Hematopoietic multipotent progenitor cell treated with erythropoietin and hydrocortisone succinate and interleukin-3 and kit ligand, for 6 days (in vitro differentiated cells): ENCODE results near the gene ADH5.
"Not testable (repeated sequence)": the region's sequence is repeated elsewhere in the genome, so short reads cannot be mapped to it uniquely, and the experiment has no call there.

Source experiments
- DNase-seq: peaks from one replicate; pipeline ENCODE4 v3.0.0-alpha.2; 2015

ADH5 gene

DNA sequence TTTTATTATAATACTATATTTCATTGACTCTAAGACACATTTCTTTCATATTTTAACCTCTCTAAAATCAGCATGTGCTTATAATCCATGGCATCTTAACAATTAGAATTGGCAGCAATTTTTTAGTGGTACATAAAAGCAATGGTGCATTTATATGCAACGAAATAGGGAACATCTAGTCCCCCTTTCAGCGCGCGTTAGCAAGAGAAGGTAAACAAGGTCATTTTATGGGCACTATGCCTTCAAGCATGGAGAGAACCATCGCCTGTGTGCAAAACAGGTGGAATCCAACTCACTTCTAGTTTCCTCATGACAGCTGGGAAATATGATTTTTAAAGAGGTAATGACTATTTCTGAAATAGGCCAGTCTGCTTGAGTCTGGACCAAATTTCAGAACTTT is 6.4 kb downstream of the ADH5 start:
- DNase-seq = no peak

DNA sequence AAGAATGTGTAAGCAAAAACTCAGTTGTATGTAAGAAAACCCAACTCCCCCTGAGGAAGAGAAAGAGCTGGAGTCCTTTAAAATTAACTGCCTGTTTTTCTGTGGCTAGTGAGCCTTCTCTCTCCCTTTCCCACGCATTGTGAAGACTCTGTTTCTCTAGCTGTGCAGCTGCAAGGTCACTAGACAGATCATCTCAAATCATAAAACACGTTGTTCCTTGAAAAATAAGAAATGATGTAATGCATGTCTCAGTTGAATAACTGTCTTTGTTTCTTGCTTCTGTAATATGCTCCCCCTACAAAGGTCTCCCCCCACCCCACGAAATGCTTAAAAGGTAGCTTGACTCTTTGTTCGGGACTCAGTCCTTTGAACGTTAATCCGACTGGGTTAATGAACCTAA is 7.7 kb downstream of the ADH5 start:
- not testable (repeated sequence) for DNase-seq

DNA sequence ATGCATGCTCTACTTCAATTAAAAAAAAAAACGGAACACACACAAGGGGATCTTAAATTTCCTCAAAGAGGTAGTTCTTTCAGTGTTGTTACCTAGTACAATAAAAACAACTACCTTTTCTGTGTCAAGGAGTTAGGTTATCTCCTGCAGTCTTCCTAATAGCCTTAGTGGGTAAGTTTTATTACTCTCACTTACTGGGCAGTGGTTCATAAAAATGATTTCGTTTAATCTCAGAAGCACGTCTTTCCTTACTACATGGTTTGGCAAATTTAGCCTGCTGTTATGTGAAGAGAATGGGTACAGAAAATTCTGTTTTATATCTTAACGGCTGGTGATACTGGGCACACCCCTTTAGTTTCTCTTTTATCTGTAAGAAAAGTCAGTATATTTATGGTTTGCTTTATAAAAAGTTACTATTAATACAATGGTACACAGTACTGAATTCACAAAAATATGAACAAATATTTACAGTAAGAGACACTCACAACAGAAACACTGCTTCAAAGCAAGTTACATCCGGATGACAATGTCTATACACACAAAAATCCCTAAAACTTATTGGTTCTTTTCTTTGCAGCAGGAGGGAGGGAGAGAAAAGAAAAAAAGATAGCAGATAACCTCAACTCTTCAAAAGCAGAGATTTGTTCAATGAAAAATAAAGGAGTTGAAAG is 8.8 kb downstream of the ADH5 start:
- no peak for DNase-seq

DNA sequence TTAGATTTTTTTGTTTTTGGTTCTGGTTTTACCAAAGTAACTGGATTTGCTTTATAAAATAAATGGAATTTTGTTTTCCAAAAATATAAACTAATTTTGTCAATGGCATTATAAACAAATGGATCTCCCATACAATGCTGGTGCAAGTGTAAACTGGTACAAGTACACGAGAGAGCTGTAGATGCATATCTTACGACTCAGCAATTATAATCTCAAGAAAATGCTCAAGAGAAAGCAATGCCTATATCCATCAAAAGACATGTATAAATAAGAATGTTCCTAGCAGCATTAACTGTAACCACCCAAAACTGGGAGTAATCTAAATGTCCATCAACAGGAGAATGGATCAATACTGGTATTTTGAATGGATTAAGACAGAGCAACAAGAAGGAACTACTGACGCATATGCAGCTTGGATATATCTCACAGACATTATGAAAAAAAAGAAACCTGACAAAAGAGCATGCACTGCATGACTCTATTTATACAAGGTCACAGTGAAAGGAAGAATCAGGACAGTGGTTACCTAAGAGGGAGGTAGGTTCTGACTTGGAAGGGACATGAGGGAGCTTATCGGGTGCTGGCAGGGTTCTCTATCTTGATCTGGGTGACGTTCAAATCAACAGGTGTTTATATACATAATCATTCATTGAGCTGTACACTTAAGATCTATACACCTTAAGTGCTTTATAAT is 9.5 kb downstream of the ADH5 start:
- no peak for DNase-seq

DNA sequence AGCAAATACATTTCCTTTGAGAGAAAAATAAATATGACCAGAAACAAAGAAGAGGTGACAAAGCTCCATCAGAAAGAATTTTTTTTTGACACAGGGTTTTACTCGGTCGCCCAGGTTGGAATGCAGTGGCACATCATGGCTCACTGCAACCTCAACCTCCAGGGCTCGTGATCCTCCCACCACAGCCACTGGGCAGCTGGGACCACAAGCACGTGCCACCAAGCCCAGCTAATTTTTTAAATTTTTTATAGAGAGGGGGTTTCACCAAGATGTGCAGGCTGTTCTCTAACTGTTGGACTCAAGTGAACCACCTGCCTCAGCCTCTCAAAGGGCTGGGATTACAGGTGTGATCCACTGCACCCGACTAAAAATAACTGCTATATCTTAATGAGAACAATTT is 10.3 kb downstream of the ADH5 start:
- DNase-seq = no peak

DNA sequence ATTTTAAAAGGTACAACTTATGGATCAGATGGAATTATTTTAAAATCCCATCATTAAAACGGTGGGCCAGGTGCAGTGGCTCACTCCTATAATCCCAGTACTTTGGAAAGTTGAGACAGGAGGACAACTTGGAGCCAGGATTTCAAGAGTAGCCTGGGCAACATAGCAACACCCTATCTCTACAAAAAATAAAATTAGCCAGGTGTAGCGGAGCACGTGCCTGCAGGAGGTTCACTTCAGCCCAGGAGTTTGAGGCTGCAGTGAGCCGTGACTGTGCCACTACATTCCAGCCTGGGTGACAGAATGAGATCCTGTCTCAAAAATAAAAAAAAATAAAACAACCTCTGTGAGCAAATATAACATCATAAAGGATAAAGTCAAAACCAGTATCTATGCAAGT is 11.4 kb downstream of the ADH5 start:
- no peak for DNase-seq

DNA sequence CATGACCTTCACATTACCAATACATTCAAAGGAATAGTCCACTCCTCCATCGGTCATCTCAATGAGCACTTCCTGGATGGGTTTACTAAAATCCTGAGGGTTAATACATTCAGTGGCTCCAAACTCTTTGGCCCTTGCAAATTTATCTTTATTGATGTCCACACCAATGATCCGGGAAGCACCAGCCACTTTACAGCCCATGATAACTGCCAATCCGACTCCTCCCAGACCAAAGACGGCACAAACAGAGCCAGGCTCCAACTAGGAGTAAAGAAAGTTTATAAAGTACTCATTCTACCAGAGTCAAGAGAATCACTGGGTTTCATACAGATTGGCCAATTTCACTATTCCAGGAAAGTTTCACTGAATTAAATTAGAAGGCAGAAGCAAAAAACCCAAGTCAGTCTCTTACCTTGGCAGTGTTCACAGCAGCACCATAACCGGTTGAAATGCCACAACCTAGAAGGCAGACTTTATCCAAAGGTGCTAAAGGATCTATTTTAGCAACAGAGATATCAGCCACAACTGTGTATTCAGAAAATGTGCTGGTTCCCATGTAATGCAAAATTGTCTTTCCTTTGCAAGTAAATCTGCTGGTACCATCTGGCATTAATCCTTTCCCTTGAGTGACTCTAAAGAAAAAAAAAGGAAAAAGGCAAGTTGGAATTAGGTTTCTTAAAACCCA is 12.2 kb downstream of the ADH5 start:
- no peak for DNase-seq

DNA sequence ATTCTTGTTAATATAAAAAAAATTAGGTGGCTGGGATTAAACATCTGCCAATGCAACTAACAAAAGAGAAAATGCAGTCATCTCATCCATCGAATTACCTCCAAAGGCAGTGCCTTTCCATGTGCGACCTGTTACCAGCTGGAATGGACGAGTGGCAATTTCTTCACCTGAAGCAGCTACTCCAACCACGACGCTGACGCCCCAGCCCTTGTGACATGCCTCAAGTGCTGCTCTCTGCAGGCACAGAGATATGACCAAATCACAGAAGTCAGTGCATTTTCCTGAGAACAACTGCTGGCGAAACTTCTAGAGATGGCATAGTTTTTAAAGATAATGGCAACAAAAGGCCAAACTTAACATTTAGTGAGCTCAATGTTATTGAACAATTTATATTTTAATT is 13.8 kb downstream of the ADH5 start:
- no peak for DNase-seq

DNA sequence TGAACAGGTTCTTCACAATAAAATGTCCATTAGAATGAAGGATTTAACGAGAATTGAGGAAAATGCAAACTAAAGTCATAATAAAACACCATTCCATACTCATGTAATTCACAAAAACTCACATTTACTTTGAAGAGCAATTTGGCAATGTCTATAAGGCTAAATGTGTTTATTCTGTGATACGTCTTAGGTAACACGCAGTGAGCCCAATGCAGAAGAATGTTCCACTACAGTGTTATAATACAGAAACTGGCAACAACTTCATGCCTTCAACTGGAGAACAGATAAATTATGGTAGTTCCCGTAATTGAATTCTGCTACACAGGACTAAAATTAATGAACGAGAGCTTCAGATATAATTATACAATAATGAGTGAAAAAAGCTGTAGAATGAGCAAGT is 17.4 kb downstream of the ADH5 start:
- DNase-seq = no peak

DNA sequence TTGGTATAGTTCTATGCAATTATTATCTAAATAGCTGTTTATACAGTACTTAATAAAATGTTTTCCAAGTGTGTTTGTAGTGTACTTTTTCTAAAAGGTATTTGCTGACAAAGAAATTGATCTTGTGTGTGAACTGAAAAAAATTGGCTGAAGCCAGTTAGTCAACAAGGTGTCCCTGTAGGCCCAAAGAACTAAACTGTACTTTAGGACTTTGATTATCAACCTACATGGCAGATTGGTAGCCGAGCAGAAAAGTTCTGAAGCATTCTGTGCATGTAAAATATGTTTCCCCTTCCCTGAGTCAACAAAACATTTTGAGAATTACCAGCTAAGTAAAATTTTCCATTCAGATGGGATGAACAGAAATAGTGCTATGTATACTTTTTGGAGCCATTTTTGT is 21.0 kb downstream of the ADH5 start:
- no peak for DNase-seq

DNA sequence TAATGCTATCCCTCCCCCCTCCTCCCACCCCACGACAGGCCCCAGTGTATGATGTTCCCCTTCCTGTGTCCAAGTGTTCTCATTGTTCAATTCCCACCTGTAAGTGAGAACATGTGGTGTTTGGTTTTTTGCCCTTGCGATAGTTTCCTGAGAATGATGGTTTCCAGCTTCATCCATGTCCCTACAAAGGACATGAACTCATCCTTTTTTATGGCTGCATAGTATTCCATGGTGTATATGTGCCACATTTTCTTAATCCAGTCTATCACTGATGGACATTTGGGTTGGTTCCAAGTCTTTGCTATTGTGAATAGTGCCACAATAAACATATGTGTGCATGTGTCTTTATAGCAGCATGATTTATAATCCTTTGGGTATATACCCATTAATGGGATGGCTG is 23.1 kb downstream of the ADH5 start:
- not testable (repeated sequence) for DNase-seq

DNA sequence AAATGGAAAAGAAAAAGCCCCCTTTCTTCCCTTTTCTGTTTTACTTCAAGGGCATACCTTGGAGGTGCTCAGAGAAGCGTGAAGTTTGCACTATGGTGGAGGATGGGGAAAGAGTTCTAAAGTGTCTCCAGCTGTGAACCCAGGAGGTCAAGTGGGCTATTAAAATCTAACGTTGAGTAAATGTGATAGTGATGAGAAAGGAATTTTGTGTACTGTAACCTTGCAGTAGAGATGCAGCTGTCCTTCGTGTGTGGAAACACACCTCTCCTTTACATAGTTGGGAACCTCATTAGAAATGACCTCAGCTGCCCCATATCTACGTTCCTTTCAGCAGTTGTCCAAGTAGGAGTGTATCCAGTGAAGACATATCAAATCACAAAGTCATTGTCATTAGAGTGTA is 26.5 kb downstream of the ADH5 start:
- no peak for DNase-seq

DNA sequence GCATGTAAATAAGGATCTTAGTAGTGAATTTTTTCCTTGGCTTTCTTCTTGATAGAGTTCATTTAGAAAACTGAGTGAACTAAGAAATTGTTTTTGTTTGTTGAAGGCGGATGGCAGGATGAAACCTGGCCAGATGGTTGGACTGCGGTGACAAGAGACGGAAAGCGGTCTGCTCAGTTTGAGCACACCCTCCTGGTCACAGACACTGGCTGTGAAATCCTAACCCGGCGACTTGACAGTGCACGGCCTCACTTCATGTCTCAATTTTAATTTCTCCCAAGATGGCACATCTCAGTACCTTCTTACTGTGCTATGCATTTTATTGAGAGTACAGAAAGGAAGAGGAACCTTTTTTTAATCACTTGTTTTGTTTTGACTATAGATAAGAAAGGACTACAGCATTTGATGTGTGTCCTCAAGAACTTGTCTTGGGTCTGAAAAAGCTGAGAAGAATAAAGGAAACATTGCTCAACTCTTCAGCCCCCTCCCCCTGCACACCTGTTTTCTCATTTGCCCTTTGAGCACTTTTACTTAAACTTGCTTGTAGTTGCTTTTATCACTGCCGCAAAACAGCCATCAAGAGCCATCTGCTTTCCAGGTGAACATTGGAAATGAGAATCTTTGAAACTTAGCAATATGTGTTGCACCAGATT is 27.4 kb downstream of the ADH5 start:
- no peak for DNase-seq

DNA sequence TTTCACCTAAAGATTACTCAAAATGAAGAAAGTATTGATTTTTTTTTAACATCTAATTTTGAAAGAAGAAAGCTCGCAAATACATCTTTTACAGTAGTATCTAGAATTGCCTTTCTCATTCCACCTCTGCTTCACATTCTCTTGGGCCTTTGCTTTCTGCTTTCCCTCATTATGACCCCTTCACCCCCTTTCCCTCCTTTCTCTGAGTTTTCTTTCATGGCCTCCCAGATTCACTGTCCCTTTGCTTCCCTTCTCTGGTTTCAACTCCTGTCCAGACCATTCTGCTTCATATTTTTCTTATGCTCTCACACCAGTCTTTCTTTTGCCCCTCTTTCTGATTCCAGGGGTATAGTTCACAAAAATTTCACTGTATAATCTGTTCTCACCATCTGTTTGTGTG is 29.0 kb downstream of the ADH5 start:
- DNase-seq = no peak

DNA sequence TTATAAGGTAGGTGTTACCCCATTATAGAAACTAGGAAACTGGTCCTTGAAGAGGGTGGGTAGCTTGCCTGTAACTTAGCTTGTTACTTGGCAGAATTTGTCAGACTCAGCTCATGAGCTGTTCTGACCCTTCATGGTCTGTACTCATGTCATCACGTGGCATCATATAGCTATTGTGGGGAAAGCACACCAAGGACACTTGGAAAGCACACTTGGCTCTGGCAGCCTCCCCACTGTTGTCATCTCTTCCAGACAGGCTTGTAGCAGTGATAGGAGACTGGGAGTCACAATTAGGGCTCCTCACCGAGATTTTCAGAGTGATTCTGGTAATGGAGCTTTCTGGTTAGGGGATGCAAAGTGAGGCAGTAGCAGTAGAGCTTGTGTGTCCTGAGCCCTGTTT is 30.4 kb downstream of the ADH5 start:
- DNase-seq = no peak

DNA sequence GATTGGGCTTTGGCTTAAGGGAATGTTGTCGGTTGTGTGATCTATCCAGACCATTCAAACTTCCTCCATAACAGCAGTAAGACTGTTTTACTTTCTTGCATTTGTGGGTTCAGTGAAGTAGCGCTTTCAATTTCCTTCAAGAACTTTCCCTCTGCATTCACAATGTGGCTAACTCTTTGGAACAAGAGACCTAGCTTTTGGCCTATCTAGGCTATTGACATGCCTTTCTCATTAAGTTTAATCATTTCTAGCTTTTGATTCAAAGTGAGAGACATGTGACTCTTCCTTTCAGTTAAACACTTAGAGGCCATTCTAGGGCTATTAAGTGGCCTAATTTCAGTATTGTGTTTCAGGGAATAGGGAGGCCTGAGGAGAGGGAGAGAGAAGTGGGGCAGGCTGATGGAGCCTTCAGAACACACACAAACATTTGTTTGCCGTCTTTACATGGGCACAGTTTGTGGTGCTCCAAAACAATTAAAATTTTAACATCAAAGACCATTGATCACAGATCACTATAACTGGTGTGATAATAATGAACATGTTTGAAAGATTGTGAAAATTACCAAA is 34.1 kb downstream of the ADH5 start:
- no peak for DNase-seq

DNA sequence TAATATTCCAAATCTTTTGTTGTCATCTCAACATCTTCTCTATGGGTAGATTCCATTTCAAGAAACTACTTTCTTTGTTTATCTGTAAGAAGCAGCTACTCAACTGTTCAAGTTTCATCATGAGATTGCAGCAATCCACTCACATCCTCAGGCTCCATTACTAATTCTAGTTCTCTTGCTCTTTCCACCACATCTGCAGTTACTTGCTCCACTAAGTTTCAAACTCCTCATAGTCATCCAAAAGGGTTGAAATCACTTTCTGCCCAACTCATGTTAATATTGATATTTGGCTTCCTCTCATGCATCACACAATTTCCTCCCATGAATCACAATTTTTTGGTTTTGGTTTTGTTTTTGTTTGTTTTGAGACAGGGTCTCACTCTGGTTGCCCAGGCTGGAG is 35.7 kb downstream of the ADH5 start:
- no peak for DNase-seq

DNA sequence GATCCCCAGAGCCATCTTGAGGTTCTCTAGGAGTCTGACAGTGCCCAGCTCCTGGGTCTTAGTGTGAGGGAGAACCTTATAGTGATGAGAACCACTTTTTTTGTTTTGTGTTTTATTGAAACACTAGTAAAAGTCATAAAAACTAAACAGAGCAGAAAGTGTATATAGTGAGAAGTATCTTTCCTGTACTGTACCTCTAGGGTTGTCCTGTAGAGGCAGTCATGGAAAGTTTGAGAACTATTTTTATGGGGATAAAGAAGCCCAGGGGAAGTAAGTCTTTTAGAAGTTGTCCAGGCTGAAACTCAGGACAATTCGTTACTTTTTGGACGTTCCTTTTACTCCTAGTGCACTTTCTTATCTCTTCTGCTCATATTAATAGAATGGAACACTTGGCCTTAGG is 40.9 kb downstream of the ADH5 start:
- DNase-seq = peak; percentile 25

DNA sequence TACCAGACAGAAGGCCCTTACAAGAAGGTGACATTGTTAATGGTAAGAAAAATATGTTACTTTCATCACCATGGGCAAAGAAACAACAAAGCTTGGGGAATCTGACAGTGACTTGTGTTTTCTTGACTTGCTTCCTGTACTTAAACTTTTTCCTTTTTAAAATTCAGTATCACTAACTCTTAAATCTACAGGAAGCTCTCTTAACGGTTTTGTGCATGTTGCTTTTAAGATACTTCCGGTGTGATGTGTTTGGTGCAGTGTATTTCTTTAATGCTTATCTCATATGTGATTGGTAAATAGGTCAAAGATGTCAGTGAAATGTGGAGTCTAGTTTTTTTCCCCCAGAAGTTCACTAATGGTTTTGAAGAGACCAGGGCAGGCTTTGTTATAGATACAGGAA is 45.2 kb downstream of the ADH5 start:
- peak; percentile 24 for DNase-seq

DNA sequence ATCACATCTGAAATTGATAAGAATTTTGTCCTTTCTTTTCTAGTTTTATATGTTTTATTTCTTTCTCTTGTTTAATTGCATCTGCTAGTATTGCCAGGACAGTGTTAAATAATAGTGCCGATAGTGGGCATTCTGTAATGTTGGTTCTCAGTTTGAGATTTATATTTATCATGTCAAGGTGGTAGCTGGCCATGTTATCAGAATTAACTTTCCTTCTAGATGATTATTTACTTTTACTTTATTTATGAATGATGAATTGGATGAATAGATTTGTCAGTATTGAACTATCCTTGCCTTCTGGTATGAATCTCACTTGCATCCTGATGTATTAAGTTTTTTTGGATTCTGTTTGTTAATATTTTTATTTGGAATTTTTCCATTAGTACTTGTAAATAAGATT is 50.4 kb downstream of the ADH5 start:
- peak; percentile 32 for DNase-seq

DNA sequence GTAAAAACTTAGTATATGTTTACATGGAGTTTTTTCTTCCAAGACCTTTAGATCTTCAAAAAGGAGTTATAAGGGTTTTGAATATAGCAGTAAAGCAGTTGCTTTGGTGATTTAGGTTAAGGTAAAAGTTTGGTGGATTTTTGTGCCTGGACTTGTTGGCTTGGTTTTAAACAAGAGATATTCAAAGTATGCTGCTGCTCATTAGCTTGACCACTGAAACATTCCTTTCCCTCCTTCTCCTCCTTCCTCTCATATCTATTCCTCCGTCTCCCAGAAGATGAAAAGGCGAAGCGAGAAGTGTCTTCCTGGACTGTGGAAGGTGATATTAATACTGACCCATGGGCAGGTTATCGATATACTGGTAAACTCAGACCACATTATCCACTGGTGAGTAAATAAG is 54.6 kb downstream of the ADH5 start:
- no peak for DNase-seq

DNA sequence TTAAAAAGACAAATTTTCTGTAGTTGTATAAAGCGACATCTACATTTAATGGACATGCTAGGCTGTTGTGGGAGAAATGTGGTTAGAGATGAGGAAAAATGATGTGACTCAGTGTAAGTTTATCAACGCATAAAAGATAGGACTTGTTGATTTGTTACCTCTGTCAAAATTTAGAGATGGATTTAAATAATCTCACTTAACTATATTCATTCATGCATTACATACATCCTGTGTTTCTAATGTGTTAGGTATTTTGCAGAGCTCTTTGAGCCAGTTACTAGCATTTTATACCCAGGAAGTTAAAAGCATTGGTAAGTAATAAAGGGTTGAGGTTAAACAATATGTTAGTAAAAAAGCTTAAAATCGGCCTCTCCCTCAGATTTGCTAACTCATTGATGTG is 58.7 kb downstream of the ADH5 start:
- no peak for DNase-seq

DNA sequence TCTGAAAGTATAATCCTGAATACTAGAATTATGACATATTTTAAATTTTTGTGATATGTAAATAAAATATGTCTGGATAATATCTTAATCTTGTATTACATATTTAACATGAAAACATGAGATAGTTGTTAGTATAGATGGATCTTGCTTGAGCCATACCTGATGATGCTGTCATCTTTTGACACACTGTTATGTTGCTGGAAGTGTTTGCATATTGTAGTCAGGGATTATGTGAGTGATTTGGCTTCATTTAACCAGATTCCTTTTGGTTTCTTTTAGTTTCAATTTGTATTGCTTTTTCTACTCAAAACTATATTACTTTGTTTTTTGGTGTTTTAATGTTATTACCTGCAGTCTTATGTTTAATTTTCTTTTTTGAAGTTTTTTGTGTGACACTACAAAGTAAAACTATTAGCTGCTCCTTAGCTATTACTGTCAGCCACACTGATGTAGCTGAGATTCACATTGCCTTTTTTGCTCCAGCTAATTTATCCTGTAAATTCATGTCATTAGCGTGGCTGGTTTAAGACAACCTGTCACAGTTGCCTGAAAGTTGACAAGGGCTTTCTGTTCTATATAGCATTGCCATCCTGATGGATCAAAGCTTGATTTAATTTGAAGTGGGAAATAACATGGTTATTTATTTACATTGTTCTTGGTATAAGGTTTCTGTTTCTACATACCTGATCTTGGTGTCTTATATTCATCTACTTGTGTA is 59.4 kb downstream of the ADH5 start:
- DNase-seq = no peak
